Measurements from ENCODE around the gene TENT5A.
"Not testable (repeated sequence)": the region's sequence is repeated elsewhere in the genome, so short reads cannot be mapped to it uniquely, and the experiment has no call there.

The TENT5A gene

DNA sequence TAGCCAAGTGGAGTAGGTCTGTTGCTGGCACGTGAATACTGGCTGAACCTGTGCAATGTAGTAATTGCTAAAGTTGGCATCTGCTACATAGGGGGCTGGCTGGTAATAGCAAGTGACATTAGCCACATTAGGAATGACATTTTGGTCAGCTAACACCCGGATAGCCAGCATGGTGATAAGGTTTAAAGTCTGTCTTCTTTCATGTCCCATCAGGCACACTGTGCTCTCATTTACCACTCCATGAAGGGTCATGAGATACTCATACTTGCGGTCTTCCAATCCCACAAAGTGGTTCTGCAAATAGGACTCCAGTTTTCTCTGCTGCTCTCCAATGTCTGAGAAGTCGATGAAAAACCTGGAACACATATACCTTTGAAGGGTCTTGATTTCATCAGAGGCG lies 2.8 kb downstream of the TENT5A start:
- DNase-seq: no peak

DNA sequence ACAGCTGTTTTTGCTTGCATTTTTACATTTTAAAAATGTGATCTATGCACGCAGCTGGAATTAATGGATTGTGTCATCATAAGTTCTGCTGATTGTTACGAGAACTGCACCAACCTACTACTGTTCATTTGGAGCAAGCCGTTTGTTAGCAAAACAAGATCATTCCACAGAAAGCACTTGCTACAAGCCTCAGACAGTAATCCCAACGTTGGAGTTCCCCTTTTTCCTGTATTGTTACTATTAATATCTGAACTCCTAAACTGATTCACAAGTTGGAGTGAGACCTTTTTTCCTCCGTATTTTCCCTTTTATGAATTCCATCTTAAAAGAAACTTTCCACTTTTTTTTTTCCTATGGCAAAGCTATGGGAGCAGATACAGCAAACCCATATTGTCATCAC lies 3.5 kb downstream of the TENT5A start:
- no peak for DNase-seq

DNA sequence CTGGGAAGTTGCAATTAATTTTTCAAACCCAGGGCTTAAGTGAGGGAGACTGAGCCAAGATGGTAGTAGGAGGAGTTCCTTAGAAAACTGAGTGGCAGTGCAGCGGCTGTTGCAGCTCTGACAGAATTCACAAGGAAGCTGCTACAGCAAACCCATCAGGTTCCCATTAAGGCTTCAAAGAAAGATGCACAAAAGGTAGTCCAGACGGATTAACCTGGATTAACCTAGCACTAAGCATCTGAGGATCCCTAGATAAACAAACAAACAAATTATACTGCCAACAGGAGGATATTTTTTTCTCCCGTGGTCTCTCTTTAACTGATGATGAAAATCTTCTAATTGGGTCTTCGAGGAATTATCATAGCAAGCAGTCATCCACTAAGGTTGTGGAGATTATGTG lies 5.2 kb downstream of the TENT5A start:
- DNase-seq: no peak

DNA sequence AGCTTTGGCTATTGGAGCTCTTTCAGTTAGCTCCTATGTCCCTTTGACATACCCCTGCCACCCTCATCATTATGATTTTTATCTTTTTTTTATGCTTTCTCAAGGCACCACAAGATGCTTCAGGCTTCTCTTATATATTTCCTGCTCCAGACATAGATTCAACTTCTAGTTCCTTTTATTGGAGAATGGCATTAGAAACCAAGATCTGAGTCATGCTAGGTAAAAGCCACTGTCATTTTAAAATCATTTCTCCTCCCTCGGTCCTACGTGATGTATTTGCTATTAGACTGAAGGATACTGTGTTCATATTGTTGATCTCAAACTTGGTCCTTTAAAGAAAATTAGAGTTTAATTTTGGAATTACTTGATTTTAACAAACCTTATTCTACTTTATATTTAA lies 8.3 kb downstream of the TENT5A start:
- no peak for DNase-seq

DNA sequence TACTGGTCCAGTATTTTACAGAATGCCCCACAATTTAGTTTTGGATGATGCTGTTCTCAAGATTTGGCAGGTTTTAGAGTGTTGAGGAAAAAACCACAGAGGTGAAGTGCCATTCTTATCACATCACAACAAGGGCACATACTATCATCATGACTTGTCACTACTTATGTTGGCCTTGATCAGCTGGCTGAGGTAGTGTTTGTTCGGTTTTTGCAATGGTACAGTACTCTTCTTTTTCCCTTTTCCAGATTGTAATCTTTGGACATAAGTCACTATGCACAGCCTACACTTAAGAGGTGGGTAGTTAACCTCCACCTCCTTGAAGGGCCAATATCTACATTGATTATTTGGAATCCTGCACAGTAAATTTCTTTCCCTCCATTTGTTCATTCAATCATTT lies 8.8 kb downstream of the TENT5A start:
- no peak for DNase-seq

DNA sequence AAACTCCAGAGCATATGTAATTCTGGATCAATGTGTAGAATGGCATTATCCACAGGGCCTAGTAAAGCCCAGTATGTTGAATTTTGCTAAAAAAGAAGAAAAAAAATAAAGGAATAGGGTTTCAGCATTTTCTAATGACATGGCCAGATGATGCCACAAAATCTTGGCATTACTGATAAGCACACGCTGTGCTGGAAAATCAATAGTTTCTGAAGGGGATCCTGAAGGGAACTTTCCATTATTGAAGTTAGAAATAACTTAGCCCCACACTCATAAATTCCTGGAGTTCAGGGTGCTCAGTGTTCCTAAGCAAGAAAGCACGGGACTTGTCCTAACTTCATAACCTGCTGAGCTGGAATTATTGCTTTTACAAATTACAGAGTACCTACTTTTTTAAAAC lies 10.8 kb downstream of the TENT5A start:
- no peak for DNase-seq

DNA sequence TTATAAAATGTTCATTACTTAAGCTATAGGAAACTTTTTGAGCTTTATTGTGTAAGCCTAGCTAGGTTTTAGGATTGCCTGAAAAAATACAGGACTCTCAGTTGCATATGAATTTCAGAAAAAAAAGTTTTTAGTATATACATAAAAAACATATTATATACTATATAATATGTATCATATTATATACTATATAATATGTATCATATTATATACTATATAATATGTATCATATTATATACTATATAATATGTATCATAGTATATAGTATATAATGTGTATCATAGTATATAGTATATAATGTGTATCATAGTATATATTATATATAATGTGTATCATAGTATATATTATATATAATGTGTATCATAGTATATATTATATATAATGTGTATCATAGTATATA lies 11.9 kb downstream of the TENT5A start:
- not testable (repeated sequence) for DNase-seq

DNA sequence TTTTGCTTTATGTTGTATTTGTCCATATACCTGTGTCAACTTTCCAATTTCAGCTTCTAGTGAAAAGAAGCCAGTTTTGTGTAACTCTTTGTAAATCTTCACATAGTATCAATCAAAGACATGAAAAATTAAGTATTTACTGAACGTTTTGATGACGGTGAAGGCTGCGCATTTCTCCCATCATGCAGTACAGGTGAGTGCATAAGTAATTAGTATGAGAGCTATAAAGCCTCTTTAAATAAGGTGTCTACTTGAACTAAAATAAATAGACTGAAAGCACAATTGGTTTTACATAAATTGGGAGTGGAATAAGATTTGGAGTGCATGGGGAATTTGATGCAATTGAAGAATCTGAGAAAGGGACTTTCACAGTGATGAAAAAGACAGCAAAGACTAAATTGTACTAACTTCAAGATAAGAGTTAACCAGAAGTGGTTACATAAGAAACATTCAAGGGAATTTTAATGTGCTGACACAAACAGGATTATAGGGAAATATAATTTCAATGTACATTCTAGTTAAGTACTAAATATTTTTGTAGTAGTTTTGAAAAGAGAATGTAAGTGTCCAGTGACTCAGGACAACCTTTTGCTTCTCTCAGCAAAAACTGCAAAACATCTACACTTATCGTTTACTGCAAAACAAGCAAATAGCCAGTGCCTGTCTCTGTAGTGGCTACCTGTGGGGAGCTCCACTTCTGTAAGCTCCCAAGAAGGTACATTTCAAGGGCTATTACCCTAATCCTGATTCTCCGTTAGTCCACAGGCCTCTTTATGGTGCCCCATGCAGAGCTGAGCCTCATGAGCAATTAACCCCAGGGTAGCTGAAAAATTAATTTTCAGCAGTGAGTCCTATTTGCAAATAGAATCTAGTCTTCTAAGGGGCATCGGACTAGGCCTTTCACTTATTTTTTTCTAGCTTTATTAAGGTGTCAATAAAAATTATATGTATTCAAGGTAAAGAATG lies 13.0 kb downstream of the TENT5A start:
- no peak for DNase-seq

DNA sequence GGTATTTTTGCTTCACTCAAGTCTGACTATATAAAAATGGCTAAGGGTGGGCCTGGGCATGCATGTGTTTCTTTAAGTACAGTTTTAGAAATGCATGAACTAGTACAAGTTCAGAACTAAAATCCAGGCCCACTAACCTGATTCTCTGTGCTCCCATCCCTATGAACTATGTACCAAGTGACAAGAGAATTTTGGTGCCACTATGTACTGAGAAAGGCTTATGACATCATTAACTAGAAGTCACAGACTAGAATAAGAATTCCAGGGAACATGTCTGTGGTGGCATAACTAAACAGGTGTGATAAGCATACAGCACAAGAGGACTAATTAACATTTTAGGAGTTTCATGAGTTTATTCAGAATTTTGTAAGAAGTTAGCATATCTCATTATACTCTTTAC lies 16.1 kb downstream of the TENT5A start:
- no peak for DNase-seq

DNA sequence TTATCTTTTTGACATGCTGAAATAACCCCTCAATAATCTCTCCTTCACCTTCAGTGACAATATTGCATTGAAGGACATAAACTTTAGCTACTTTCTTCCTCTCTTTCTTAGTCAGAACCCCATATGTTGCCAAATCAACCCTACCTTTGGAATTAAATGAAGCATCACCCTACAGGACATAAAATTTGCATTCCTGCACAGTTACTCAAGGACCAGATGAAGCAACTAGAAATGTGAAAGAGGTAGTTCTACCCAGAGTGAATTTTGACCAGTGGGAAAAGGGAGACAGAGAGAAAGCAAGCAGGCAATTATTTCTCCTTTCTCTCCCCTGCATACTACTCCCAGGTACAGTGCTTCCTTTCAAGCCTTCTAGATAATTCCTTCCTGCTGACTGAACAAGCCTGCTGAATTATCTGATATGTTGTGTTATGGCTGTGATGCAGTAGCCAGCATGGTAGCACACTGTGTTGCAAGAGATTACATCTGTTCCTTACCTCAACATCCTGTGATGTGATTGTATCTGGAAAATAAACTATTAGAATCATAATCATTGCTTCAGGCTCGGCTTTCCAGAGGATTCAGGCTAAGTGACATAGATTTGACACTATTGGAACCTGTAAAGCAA lies 16.6 kb downstream of the TENT5A start:
- no peak for DNase-seq

DNA sequence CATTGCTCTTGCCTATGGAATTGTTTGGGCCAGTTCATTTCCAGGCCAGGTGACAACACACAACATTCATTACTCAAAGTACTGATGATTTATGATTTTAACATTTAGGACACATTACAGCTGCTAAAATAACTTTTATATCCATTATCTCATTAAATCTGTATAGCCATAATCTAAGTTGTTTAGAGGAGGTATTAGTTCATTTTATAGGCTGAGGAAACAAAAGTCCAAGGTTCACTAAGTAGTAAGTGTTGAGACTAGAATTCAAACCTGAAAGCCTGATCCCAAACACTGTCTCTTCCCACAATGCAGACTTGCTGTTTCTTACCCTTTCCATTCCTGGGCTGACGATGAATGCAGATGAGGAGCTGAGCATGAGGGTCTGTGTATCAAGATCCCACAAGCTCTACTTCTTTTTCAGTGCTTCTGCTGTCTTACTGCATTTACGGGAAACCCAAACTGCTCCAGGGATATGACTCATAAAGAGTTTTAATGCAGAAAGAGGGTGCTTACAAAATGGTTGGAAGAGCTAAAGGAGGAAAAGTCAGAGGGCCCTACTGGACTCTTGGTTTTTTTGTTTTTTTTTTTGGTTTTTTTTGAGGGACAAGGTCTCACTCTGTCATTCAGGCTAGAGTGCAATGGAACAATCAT lies 17.9 kb downstream of the TENT5A start:
- no peak for DNase-seq

DNA sequence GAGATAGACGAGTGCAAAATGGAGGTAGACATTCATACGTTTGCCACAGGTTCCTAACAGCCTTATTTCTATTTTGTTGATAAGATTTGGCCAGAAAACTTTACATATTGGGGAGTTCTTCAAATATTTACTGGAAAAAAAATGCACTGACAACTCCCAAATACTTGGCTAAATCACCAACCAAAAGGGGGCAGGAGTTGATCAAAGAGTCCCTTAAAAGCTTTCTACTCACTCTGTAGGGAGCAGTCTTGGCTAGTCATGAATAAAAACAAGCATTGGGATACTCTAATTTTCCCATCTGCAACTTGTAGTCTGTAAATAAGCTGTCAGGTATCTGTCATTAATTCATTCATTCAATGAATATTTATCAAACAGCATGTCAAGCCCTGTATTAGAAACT lies 18.4 kb downstream of the TENT5A start:
- no peak for DNase-seq

DNA sequence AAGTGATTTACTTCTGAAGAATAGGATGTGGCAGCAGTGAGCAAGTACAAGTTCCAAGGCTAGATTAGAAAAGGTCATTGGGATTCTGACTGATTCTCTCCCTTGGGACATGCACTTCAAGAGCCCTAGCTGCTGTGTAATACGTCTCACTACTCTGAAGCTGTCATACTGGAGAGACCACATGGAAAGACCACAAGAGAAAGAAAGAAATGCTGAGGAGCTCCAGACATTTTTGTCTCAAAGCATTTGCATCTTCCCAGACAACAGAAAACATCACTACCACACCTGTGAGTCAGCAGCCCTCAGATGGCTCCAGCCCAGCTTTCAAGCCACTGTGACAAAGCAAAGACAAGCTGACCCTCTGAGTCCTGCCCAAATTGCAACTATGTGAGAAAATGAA lies 20.7 kb downstream of the TENT5A start:
- DNase-seq: no peak

DNA sequence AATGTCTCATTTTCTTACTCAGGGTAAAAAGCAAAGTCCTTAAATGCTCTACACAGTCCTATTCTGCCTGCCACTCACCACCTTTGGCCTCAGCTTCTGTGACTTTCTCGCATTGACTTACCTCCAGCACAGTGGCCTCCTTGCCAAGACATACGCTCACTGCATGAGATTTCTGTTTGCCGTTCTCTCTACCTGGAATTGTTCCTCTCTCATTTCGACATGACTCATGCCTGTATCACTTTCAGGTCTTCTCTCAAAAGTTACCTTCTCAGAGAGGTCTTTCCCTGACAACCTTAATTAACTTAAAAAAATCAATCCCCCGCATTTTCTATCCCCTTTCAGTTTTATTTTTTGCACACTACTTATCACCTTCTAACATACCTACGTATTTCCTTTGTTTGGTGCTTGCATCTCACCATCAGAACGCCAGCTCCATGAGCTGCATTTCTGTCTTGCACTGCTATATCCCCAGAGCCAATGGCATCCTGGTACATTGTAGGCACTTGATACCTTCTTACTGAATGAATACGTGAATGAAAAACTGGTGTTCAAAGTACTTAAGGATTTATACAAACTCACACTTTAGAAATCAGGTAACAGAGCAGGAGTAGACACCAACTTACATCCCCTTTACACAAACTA lies 24.5 kb downstream of the TENT5A start:
- no peak for DNase-seq

DNA sequence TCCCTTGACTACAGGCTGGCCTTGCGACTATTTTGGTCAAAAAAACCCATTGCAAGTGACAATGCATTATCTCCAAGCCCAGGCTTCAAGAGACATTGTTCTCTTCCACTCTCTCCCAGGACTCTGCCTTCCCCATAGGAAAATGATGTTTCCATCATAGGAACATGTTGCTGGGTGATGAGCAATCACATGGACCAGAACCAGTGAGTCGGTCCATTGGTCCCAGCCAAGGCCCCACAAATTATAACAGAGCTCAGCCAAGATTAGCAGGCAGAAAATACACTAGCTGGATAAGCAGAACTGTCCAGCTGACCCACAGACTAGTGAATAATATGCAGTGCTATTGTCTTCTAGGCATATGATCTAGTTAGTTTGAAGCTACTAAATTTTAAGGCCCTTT lies 27.4 kb downstream of the TENT5A start:
- no peak for DNase-seq

DNA sequence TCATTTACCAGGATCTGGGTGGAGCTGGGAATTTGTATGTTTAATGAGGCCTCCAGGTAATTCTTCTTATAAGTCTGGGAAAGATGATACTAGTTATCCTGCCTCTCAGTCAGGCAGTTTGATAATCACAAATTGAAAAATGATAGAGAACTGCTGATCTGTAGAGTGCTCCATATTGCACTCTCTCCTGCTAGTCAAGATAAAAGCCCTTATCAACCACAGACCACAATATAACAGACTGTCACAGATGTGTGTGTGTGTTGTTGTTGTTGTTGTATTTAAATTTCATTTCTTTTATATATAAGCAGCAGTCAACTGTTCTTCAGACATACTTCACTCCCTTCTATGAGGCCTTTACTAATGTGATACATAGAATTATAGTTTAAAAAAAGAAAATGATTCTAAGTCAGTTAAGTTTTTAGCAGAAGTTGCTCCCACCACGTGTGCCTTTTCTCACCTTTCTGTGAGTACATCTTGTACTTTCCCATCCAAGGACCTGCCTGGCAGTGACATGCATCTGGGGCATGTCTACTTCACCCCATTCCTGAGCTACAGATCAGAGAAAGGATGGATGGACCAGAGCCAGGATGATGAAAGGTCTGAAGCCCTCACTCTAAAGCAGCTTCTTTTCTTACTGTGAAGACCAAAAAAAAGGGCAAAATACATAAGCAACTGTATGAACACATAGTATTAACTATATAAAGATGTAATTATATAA lies 29.8 kb downstream of the TENT5A start:
- no peak for DNase-seq

DNA sequence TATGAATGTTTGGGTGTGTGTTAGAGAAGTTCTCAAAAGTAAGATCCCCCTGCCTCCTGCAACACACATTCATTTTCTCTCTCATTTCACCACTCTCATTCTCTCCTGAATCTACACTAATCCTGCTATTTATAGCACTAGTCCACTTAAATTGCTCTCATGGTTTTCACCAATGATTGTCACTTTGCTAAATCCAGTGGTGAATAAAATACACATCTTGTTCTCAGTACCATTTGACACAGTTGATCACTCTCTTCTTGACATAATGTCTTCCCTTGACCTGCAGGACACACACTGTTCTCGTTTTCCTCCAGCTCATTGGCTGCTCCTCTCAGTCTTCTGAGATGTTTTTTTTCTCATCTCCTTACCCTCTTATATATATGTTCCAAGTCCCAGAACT lies 32.1 kb downstream of the TENT5A start:
- DNase-seq: no peak

DNA sequence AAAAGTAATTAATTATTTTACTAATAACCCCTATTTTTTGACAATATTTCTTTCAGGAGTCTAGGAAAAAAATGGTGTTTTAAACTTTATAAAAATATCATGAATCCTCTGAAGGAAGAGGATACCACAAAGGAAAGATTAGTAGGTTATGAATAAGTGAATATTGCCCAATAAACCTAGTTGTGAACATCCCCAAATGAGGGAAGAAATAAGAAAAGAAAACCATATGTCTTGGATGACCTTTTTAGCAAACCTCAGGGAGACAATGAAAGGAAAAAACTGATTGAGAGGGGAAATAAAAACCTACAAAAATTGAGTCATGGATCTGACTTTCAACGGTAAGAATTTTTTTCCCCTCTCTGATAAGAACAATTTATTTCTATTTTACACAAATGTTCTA lies 34.4 kb downstream of the TENT5A start:
- no peak for DNase-seq

DNA sequence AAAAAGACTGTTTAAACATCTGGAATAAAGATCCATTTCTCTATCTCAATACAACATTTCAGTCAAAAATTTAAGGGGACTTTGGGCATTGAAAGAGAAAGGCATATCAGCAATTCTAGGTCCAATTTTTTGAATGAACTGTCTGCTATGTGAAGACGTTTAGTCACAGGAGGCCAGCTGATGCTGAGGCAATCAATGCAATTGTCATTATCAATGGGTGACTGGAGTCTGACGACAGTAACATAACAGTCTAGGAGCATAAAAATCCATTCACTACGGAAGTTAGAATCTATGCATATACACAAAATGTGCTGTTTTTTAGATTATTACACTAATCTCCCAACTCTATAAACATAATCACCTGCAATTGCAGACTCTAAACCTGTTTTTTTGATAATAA lies 37.8 kb downstream of the TENT5A start:
- DNase-seq: no peak

DNA sequence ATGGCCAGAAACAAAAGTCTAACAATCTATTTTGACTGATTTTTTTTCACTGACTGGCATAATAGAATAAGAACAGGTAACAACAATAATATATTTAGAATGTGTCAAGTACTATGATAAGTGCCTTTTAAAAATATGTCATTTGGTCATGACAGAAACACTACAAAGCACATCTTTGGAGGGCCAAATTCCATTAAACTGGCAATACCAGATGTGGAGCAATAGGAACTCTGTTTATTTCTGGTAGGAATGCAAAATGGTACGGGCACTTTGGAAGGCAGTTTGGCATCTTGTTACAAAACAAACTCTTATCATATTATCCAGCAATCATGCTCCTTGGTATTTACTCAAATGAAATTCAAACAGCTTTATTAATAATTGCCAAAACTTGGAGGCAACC lies 39.3 kb downstream of the TENT5A start:
- no peak for DNase-seq

DNA sequence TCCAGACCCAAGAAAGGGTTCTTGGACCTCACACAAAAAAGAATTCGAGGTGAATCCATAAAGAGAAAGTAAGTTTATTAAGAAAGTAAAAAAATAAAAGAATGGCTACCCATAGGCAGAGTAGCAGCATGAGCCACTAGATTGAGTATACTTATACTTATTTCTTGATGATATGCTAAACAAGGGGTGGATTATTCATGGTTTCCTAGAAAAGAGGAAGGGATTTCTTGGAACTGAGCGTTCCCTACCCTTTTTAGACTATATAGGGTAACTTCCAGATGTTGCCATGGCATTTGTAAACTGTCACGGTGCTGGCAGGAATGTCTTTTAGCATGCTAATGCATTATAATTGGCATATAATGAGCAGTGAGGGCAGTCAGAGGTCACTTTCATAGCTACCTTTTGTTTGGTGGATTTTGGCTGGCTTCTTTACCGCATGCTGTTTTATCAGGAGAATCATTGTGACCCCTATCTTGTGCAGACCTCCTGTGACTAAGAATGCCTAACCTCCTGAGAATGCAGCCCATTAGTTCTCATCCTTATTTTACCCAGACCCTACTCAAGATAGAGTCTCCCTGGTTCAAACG lies 44.3 kb downstream of the TENT5A start:
- no peak for DNase-seq

DNA sequence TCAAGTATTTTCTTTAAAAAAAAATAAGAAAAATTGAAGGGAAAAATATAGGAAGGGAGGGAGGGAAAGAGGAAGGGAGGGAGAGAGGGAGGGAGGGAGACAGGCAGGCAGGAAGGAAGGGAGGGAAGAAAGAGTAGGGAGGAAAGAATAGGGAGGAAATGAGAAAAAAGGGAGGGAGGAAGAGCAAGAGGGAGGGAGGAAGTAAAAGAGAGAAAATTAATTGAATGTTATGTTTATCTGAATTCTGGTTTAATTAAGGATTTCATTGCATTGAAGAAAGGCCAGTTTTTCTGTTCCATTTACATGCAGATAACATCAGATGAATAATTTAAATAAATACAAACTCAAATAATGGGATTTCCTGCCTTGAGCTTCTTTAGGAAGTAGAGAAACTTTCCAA lies 47.8 kb downstream of the TENT5A start:
- DNase-seq: no peak

DNA sequence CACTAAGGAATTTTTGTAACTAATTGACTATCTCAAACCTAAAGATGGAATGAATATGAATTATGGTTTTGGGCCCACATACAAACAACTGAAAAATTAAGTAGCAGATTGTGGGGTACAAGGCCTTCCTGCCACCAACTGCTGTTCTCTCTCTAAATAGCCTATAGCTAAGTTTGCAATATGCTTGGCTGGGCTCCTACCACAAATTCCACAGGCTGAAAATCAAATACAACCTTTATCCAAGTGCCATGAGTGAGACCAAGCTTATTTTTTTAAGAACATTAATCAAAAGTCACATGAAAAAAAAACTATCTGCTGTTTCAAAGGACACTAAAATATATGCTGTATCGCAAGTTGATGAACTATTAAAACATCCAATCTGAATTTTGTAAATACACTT lies 52.1 kb downstream of the TENT5A start:
- no peak for DNase-seq

All from activated CD4-positive, CD25-positive, alpha-beta regulatory T cell treated with anti-CD3 and anti-CD28 coated beads, Interleukin-2, amount 50 U/mL, for 72 hours (primary cell).